Left lung (tissue), 10 donors: ENCODE results near the gene DNAJC12. TPM values are rescaled to one million over a fixed set of nuclear protein-coding genes. Genes with fewer than 3 reads are reported as not detected.
A peak's percentile ranks its signal among the peaks of the same experiment; 100 is the strongest.

Experiments
- ATAC-seq: fragments of 200-7000 bp; cut with Tn5 transposase; one replicate; pipeline ENCODE4 v1.9.1; 2020; ENCODE audit warnings: moderate library complexity
- DNase-seq, 4 donors: peaks; one replicate each; pipeline ENCODE4 v3.0.0-alpha.2; 2013 to 2020
- H3K27ac ChIP-seq, 2 donors: fragments of 200-600 bp; sonication (generic) in 1 of 2; one replicate each; pipeline versions ENCODE4 v1.5.0 to v1.8.0; 2020 to 2021
- H3K27me3 ChIP-seq, 2 donors: fragments of 200-600 bp; sonication (generic) in 1 of 2; one replicate each; pipeline versions ENCODE4 v1.5.0 to v1.8.0; 2020 to 2021
- H3K36me3 ChIP-seq, 2 donors: fragments of 200-600 bp; sonication (generic) in 1 of 2; one replicate each; pipeline versions ENCODE4 v1.5.0 to v1.8.0; 2020 to 2021
- H3K4me1 ChIP-seq, 2 donors: fragments of 200-600 bp; one replicate each; pipeline ENCODE4 v1.8.0; 2021
- H3K4me3 ChIP-seq, 2 donors: fragments of 200-600 bp; sonication (generic) in 1 of 2; one replicate each; pipeline versions ENCODE4 v1.5.0 to v1.8.0; 2020 to 2021; ENCODE audit warnings: mild to moderate bottlenecking in 1 of 2
- H3K9me3 ChIP-seq, 2 donors: fragments of 200-600 bp; sonication (generic) in 1 of 2; one replicate each; pipeline versions ENCODE4 v1.5.0 to v1.8.0; 2020 to 2021
- CTCF ChIP-seq, 2 donors: fragments of 200-600 bp; sonication (generic) in 1 of 2; IDR thresholded peaks; one replicate each; pipeline versions ENCODE4 v1.5.0 to v1.8.0; 2021; ENCODE audit warnings: antibody characterized with exemption in 2 of 2
- intact Hi-C, 2 donors: fragments of 100-400 bp; cut with DNase I; formaldehyde crosslinking; loops; one replicate each; pipeline versions ENCODE4 v1.11.2 to v1.14.2; 2022
- polyA plus RNA-seq, 6 donors: library from polyadenylated mRNA; unstranded; fragments of 120-200 nt; gene quantifications; one replicate each; pipeline ENCODE4 v1.2.1, GENCODE V29; 2013; ENCODE audit not compliant: insufficient read length in 6 of 6
- total RNA-seq, 2 donors: library from RNA; stranded (reverse); fragmentation: NEBNext Ultra II Directional; extraction: Animal tissue kit (Norgen Biotek cat#: 25700); gene quantifications; one replicate each; pipeline ENCODE4 v1.2.1, GENCODE V29; 2021
- donor health status: DM: no; HTN: yes; CAD: no.
- donor health status: DM: no; HTN: no; CAD: no.

The DNAJC12 gene
- total and polyA plus RNA-seq, 8 donors: 2.4 to 9.0 (median 7.4) TPM

- no peaks in the 10 kb centered on the region for H3K9me3 ChIP-seq
- ATAC-seq (no peak), DNase-seq (no peak)
- H3K27ac ChIP-seq: no peak overlapping the region
- H3K36me3 ChIP-seq: no peaks in the 10 kb centered on the region
- no peak overlapping the region for H3K4me3 ChIP-seq
- intact Hi-C loops: no loop called here
- H3K4me1 ChIP-seq: peaks cover 4 to 8% of the 10 kb centered on the region in 2 donors
- no peaks in the 10 kb centered on the region for H3K27me3 ChIP-seq
- no peak for TF ChIP-seq CTCF (IDR thresholded peaks at IDR 0.05)
Observed at GRCh38 chr10:67853512-67853911, 15.5 kb upstream of the DNAJC12 start.

GRCh38 chr10:67852761-67853160, 14.8 kb upstream of the DNAJC12 start:
- no peak for DNase-seq
- TF ChIP-seq CTCF (IDR thresholded peaks at IDR 0.05): no peak
- no peaks in the 10 kb centered on the region for H3K9me3 ChIP-seq
- no peaks in the 10 kb centered on the region for H3K36me3 ChIP-seq
- no peak overlapping the region for H3K4me3 ChIP-seq
- H3K27me3 ChIP-seq: no peaks in the 10 kb centered on the region
- intact Hi-C loops: no loop called here
- peaks cover 4 to 8% of the 10 kb centered on the region in 2 donors for H3K4me1 ChIP-seq
- no peak overlapping the region for H3K27ac ChIP-seq
- no peak for ATAC-seq

GRCh38 chr10:67851186-67851585, 13.2 kb upstream of the DNAJC12 start:
- Histone ChIP-seq H3K27me3 (no peaks in the 10 kb centered on the region), H3K4me1 (peaks cover 4 to 8% of the 10 kb centered on the region in 2 donors), H3K36me3 (no peaks in the 10 kb centered on the region), H3K4me3 (no peak overlapping the region), H3K27ac (no peak overlapping the region), H3K9me3 (no peaks in the 10 kb centered on the region)
- DNase-seq: peak in 2 of 4 donors; percentile 78 to 80
- no peak for TF ChIP-seq CTCF (IDR thresholded peaks at IDR 0.05)
- intact Hi-C loops: no loop called here
- ATAC-seq: no peak

DNA sequence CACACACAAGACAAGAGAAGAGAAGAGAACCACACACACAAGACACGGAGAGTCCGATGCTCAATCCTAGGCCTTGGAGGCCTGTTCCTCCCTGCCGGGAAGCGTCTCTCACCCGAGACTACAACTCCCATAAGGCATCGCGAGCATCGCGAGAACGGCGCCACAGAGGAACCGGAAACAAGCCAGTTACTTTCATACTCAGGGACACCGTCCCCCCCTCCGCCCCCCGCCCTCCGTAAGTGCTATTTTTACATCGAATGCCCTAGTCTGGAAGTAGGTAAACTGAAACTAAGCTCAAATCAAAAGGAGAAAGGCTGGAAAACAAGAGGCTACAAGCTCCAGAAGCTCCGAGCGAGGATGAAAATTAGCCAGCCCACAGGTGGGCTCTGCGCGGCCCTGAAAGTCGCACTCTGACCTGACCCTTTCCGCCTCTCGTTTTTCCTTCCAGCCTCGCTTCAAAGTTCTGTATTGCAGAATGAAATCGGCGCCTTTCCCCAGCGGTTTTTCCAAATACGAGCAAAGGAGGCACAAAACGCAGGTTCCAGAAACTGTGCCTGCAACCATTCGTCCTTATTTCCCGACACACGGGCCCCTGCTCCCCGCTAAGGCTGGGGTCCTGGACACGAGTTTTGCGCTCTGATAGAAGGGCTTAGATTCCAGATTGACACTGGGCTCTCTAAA, 11.5 kb upstream of the DNAJC12 start:
- Histone ChIP-seq H3K27ac (peak overlapping the region; percentile 90), H3K9me3 (no peaks in the 10 kb centered on the region), H3K27me3 (no peaks in the 10 kb centered on the region), H3K4me3 (peak overlapping the region; percentile 52 to 64), H3K36me3 (no peaks in the 10 kb centered on the region), H3K4me1 (peaks cover 0 to 8% of the 10 kb centered on the region in 2 donors)
- no peak for TF ChIP-seq CTCF (IDR thresholded peaks at IDR 0.05)
- ATAC-seq: peak; percentile 99
- DNase-seq: peak; percentile 86 to 98 (median 96)
- intact Hi-C loops: no loop called here

DNA sequence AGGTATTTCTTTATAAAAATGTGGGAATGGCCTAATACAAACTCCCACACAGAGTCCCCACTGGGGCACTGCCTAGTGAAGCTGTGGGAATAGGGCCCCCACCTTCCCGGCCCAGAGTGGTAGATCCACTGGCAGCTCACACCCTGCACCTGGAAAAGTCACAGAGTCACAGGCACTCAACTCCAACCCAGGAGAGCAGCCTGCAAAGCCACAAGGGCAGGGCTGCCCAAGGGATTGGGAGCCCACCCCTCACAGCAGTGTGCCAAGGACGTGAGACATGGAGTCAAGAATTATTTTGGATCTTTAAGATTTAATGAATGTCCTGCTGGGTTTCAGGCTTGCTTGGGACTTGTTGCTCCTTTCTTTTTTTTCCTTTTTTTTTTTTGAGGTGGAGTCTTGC, 5.3 kb upstream of the DNAJC12 start:
- TF ChIP-seq CTCF (IDR thresholded peaks at IDR 0.05): no peak
- H3K27ac ChIP-seq: no peak overlapping the region
- H3K27me3 ChIP-seq: no peaks in the 10 kb centered on the region
- peak in 1 of 4 donors; percentile 43 for DNase-seq
- no peaks in the 10 kb centered on the region for H3K36me3 ChIP-seq
- no peaks in the 10 kb centered on the region for H3K9me3 ChIP-seq
- H3K4me3 ChIP-seq: no peak overlapping the region
- ATAC-seq: no peak
- intact Hi-C loops: no loop called here
- no peaks in the 10 kb centered on the region for H3K4me1 ChIP-seq
